ENCODE results near the gene GID4.

The GID4 gene

GRCh38 chr17:18105595-18105994 is 66.4 kb downstream of the GID4 start:
- no peak for DNase-seq

- no peak for DNase-seq
Measured at GRCh38 chr17:18106211-18106610, 67.0 kb downstream of the GID4 start.

GRCh38 chr17:18107061-18107790 is 68.0 kb downstream of the GID4 start:
- no peak for DNase-seq

- no peak for DNase-seq
Measured at GRCh38 chr17:18107971-18108370, 68.8 kb downstream of the GID4 start.

GRCh38 chr17:18108401-18109312 is 69.4 kb downstream of the GID4 start, which contains the start of gene MYO15A:
MYO15A (plus strand) TSS chr17:18108756; CDS start chr17:18118801, 10,045 bp downstream.
- DNase-seq: no peak

- no peak for DNase-seq
Measured at GRCh38 chr17:18109935-18110485, 70.8 kb downstream of the GID4 start.

- no peak for DNase-seq
Measured at GRCh38 chr17:18110636-18111145, 71.5 kb downstream of the GID4 start.

- no peak for DNase-seq
Measured at GRCh38 chr17:18111330-18111971, 72.2 kb downstream of the GID4 start.

GRCh38 chr17:18115517-18115916 is 76.3 kb downstream of the GID4 start:
- DNase-seq: no peak

GRCh38 chr17:18116078-18116477 is 76.9 kb downstream of the GID4 start:
- no peak for DNase-seq

GRCh38 chr17:18117533-18117932 is 78.3 kb downstream of the GID4 start:
- DNase-seq: no peak
